Activated CD4-positive, alpha-beta T cell treated with anti-CD3 and anti-CD28 coated beads, Interleukin-2, amount 50 U/mL, for 16 hours (primary cell): ENCODE data around the gene MFSD12.

Experiments
- DNase-seq: peaks from one replicate; pipeline ENCODE4 v3.0.0-alpha.2; 2020

The MFSD12 gene

GRCh38 chr19:3557461-3558248 is at the start of gene MFSD12:
Gene MFSD12 (minus strand): TSS chr19:3557586. CDS start chr19:3557403, 183 bp downstream.
- peak; percentile 95 for DNase-seq

GRCh38 chr19:3606690-3607289 is 49.4 kb upstream of the MFSD12 start, which contains the start of gene TBXA2R:
Gene TBXA2R (minus strand): TSS chr19:3606875. CDS start chr19:3600634, 6,241 bp downstream.
- peak; percentile 31 for DNase-seq

- DNase-seq = no peak
These were observed 48.8 kb upstream of the MFSD12 start for GRCh38 chr19:3606174-3606689.

GRCh38 chr19:3605770-3606169 is 48.4 kb upstream of the MFSD12 start:
- no peak for DNase-seq

- no peak for DNase-seq
These were observed 48.0 kb upstream of the MFSD12 start for GRCh38 chr19:3605361-3605760.

GRCh38 chr19:3604987-3605343 is 47.6 kb upstream of the MFSD12 start:
- no peak for DNase-seq

GRCh38 chr19:3604227-3604986 is 47.0 kb upstream of the MFSD12 start:
- no peak for DNase-seq

GRCh38 chr19:3603121-3603811 is 45.9 kb upstream of the MFSD12 start:
- no peak for DNase-seq

- DNase-seq = no peak
These were observed 43.6 kb upstream of the MFSD12 start for GRCh38 chr19:3601021-3601420.

- DNase-seq = no peak
These were observed 42.4 kb upstream of the MFSD12 start for GRCh38 chr19:3599776-3600187.

GRCh38 chr19:3595521-3596061 is 38.2 kb upstream of the MFSD12 start:
- DNase-seq = no peak

GRCh38 chr19:3593156-3593555 is 35.8 kb upstream of the MFSD12 start:
- no peak for DNase-seq

GRCh38 chr19:3591876-3592613 is 34.7 kb upstream of the MFSD12 start:
- no peak for DNase-seq

GRCh38 chr19:3590991-3591659 is 33.7 kb upstream of the MFSD12 start:
- no peak for DNase-seq

- no peak for DNase-seq
These were observed 32.6 kb upstream of the MFSD12 start for GRCh38 chr19:3589949-3590348.

- no peak for DNase-seq
These were observed 32.1 kb upstream of the MFSD12 start for GRCh38 chr19:3589439-3589838.

- no peak for DNase-seq
These were observed 29.4 kb upstream of the MFSD12 start for GRCh38 chr19:3586707-3587346.

- DNase-seq = no peak
These were observed 28.8 kb upstream of the MFSD12 start for GRCh38 chr19:3586127-3586626.

GRCh38 chr19:3585301-3586126 is 28.1 kb upstream of the MFSD12 start, which contains the start of gene GIPC3:
Gene GIPC3 (plus strand): TSS chr19:3585478. CDS start chr19:3585598, 120 bp downstream.
- DNase-seq = no peak
